Activated CD4-positive, alpha-beta T cell treated with anti-CD3 and anti-CD28 coated beads, Interleukin-2, amount 50 U/mL, for 4 hours (primary cell): ENCODE measurements around the gene AP5B1.
"Not testable (repeated sequence)": the region's sequence is repeated elsewhere in the genome, so short reads cannot be mapped to it uniquely, and the experiment has no call there.

Source experiments
- DNase-seq, 2 experiments: peaks; one replicate each; pipeline ENCODE4 v3.0.0-alpha.2; 2020

Gene AP5B1

GRCh38 chr11:65762169-65762568, 18.6 kb downstream of the AP5B1 start:
- not testable (repeated sequence) for DNase-seq

DNA sequence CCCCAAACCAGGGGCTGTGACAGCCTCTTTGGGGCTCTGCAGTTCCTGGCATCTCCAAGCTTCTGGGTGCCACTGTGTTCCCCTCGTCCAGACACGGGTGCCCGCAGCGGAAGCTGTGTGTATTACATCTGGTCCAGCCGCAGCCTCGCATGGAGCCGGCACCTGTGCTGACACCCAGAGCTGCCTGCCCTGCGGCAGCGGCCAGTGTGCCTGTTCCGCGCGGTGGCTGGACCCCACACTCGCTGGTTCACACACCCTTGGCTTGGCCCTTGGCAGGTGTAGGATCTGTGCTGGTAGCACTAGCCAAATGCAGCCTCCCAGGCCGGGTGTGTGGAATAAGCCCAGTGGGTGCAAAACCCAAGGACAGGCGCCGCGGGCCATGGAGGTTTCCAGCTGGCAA, 35.7 kb downstream of the AP5B1 start:
- DNase-seq = no peak

DNA sequence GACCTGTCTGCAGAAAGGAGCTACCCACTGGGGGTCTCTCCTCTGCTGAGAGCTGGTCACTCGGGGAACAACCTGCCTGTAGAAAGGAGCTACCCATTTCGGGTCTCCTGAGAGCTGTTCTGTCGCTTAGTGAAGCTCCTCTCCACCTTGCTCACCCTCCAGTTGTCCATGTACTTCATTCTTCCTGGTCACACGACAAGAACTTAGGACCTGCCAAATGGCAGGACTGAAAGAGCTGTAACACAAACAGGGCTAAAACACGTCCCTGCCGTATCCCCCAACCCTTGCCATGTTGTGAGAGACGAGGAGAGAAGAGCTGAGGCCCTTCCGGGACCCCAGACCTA, 36.1 kb downstream of the AP5B1 start:
- no peak for DNase-seq

DNA sequence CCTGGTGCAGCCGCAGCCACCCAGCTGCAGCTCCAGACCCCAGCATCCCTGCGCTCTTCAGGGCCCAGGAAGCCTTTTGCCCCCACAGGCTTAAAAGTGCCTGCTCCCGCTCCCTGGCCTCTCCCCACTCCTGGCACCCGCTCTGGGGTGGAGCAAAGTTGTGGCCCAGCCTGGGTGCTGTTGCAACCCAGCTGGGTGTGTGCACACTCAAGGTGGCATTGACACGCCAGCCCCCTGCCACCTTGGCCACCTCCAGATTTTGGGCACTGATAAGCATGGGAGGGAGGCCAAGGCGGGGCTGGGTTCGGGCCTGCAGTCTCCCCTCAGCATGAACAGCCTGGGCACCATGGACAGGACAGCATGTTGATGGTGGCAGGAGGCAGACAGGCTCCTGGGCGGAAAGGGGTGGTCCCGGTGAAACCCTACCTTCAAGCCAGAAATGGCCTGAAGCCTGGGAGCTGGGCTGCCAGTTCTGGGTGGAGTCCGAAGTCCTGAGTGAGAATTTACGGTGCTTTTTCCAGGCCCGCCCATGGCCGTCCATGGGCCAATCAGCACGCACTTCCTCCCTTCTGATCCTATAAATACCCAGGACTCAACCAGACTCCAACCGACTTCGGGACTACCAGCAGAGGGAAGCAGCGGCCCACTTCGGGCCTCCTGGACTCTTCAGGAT, 36.6 kb downstream of the AP5B1 start:
- DNase-seq = no peak

GRCh38 chr11:65743681-65744025, 37.1 kb downstream of the AP5B1 start:
- DNase-seq = no peak

DNA sequence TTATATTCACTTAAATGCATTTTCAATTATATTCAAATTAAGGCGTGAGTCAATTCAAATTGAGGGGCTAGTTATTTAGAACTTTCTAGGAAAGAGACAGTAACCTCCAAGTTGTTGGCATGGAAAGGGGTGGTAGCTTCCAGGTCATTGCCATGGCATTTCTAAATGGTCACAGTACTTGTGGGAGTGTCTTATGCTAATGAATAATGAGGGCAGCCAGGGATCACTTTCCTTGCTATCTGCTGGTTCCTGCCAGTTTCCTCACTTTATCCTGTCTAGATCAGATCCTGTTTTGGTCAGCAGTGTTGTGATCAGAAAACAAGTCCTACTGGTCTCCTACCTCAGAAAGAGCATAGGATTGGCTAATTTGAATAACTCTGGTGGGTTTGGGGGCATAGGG, 38.4 kb downstream of the AP5B1 start:
- no peak for DNase-seq

DNA sequence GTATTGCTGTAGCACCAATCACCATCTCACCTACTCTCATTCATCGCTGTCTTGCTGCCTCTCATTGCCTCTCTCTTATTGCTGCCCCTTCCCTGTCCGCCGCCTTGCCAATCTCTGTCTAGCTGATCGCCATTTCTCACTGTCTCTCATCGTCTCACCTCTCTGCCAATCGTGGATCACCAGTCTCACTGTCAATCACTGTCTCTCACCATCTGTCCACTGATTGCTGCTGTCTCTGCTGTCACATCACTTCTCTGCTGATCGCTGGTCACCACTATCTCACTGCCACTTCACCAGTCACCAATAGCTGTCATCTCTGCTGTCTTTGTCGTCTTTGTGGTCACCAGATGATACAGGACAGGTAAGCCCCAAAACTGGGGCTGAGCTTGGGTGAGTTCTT, 39.6 kb downstream of the AP5B1 start:
- DNase-seq = no peak

DNA sequence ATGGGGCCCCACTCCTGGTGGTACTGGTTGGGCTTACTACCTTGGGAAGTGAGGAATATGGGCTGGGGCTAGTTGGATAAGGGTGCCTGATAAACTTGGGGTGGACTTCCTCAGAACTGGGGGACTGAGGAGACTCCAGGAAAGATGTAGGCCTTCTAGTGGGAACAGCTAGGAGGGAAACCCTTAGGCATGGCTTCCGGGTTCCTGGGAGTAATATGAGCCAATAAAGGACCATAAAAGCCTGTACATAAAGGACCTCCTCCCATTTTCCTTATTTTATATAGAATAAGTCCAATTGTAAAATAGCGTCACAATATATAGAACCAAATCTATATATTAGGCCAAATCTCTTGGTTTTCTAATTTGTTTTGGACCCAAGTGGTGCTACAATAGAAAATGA, 41.8 kb downstream of the AP5B1 start:
- DNase-seq = no peak

DNA sequence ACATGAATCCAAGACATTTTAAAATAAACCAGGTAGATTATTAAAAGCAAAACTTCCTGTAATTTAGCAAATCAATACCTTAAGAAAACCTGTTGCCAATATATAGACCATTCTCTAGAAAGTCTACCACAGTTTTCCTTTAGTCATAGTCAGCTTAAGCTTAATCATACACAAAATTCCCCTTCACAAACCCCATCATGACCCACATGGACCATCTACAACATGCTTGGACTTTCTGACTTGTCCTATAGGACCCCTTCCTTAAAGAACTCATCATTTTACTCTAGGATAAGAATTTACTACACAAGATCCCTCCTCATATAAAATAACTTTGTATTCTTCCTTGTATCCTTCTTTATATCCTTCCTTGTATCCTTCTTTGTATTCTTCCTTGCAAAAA, 44.0 kb downstream of the AP5B1 start:
- no peak for DNase-seq

DNA sequence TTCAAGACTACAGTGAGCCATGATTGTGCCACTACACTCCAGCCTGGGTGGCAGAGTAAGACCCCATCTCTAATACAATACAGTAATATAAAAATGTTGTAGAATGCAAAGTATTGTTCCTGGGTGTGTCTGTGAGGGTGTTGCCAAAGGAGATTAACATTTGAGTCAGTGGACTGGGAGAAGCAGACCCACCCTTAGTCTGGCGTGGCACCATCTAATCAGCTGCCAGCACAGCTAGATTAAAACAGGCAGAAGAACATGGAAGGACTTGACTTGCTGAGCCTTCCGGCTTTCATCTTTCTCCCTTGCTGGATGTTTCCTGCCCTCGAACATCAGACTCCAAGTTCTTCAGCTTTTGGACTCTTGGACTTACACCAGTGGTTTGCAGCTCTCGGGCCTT, 45.7 kb downstream of the AP5B1 start:
- not testable (repeated sequence) for DNase-seq

DNA sequence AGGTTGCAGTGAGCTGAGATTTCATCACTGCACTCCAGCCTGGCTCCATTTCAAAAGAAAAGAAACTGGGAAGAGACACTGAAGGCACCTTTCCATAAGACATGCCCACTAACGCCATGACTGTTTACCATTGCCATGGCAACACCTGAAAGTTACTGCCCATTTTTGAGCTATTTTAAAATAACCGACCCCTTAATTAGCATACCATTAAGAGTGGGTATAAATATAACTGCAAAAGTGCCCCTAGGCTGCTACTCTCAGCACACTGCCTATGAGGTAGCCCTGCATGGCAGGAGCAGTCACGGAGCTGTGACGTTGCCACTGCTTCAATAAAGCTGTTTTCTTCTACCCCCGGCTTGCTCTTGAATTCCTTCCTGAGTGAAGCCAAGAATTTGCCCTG, 50.3 kb downstream of the AP5B1 start:
- no peak for DNase-seq

DNA sequence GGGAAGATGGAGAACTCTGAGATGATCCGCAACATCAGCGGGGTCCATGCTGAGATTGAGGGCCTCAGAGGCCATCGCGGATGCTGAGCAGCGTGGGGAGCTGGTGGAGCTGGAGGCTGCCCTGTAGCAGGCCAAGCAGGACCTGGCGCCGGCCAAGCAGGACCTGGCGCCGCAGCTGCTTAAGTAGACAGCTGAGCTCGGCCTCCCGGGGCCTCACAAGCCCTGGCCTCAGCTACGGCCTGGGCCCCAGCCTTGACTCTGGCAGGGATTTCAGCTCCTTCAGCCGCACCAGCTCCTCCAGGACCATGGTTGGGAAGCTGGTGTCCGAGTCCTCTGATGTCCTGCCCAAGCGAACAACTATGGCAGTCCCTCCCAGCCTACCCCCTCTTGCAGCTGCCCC, 52.9 kb downstream of the AP5B1 start:
- DNase-seq = no peak

GRCh38 chr11:65726660-65727059, 54.1 kb downstream of the AP5B1 start:
- DNase-seq = no peak
